T47D (cell line): ENCODE data around the gene RHOBTB3.
"Not testable (repeated sequence)": the region's sequence is repeated elsewhere in the genome, so short reads cannot be mapped to it uniquely, and the experiment has no call there.

Source experiments
- DNase-seq, 2 experiments: peaks; one replicate each; pipeline versions ENCODE4 v3.0.0 to v3.0.0-alpha.2; 2011 to 2012; ENCODE audit warnings: low read depth in 1 of 2, low spot score in 1 of 2
- JUND ChIP-seq: IDR thresholded peaks from 2 replicates; pipeline ENCODE4 v1.6.1; 2012; ENCODE audit warnings: low read depth
- in situ Hi-C: cut with HindIII; loops from 2 replicates; pipeline ENCODE4 v1.10.0; 2016; ENCODE audit warnings: low sequenced_read_pairs, low pct_unique_long_range_greater_than_20kb

RHOBTB3 gene

DNA sequence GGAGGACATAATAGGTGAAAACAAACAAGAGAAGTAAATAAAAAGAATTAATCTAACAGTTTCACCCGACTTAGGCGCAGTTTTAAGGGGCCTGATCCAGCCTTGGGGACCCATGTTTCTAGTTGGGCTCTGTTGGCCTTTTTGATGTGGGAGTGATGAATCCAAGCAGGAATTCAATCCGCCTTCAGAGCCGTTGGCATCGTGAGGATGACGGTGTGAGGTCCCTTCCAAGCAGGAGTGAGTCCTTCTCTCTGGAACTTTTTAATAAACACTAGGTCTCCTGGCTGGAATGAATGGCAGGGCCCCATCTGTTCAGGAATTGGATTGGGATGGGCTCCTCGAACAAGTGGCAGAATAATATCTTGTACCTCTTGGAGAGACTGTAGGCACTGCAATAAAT, 22.3 kb upstream of the RHOBTB3 start:
- TF ChIP-seq JUND = no peak
- in situ Hi-C loops = no loop called here
- no peak for DNase-seq

GRCh38 chr5:95709967-95710650, 21.0 kb upstream of the RHOBTB3 start:
- in situ Hi-C loops = no loop called here
- no peak for TF ChIP-seq JUND
- DNase-seq = no peak

GRCh38 chr5:95710651-95711500, 20.3 kb upstream of the RHOBTB3 start:
- in situ Hi-C loops, DNase-seq: not testable (repeated sequence)

GRCh38 chr5:95711501-95712346, 19.4 kb upstream of the RHOBTB3 start:
- TF ChIP-seq JUND = no peak
- in situ Hi-C loops = no loop called here
- no peak for DNase-seq

DNA sequence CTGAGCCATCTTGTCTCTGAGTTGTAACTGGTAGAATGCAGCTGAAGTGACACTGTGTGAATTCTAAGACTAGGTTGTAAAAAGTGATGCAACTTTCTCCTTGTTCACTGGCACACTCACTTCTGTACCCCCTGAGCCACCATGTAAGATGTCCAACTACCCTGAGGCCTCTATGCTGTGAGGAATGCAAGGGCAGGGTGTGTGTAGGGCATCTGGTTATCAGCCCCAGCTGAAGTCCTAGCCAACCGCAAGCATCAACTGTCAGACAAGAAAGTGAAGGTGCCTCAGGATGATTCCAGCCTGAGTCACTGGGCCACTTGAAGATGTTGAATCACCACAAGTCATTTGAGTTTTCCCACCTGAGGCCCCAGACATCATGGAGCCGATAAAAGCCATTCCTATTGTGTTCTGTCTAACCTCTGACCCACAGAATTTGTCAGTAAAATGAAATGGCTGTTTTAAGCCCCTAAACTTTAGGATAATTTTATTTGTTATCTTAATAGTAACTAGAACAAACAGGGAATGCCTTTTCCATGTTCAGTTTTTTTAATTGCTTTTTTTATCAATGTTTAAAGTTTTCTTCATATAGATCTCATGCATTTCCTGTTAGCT, 18.7 kb upstream of the RHOBTB3 start:
- TF ChIP-seq JUND = no peak
- in situ Hi-C loops = no loop called here
- no peak for DNase-seq

GRCh38 chr5:95713246-95713645, 17.9 kb upstream of the RHOBTB3 start:
- DNase-seq, in situ Hi-C loops: not testable (repeated sequence)

GRCh38 chr5:95713960-95714710, 17.0 kb upstream of the RHOBTB3 start:
- no peak for TF ChIP-seq JUND
- DNase-seq = no peak
- in situ Hi-C loops = no loop called here

GRCh38 chr5:95715799-95716461, 15.2 kb upstream of the RHOBTB3 start:
- in situ Hi-C loops = no loop called here
- DNase-seq = no peak
- no peak for TF ChIP-seq JUND

- in situ Hi-C loops = no loop called here
- TF ChIP-seq JUND = no peak
Measured at GRCh38 chr5:95717439-95717838, 13.7 kb upstream of the RHOBTB3 start.

GRCh38 chr5:95718203-95718602, 12.9 kb upstream of the RHOBTB3 start:
- no peak for DNase-seq
- in situ Hi-C loops = no loop called here
- no peak for TF ChIP-seq JUND

More at GRCh38 chr5:95717439-95717838, 13.7 kb upstream of the RHOBTB3 start:
- DNase-seq = no peak

DNA sequence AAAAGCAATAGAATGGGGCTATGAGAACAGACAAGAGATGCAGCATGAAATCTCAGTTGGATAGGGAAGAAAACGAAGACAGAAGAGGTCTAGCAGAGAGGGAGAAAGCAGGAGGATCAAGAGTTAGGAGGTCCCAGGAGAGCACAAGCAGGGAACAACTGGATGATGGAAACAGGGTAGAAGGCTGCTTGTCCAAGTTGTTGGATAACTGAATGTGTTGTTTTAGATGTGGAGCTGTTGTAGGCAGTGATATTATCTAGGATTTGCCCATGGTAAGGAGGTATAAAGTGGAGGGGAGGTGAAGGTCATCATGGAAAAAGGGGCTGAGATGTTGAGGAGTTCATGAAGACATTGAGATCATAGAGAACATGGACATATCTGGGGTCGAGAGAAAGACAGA, 12.4 kb upstream of the RHOBTB3 start:
- no peak for TF ChIP-seq JUND
- in situ Hi-C loops = no loop called here
- DNase-seq = no peak
